ENCODE measurements around the gene FAM163A. TPM values are rescaled to one million over a fixed set of nuclear protein-coding genes. Genes with fewer than 3 reads are reported as not detected.
A peak's percentile ranks its signal among the peaks of the same experiment; 100 is the strongest.

Gene FAM163A
- total RNA-seq, 4 donors from 2014 or later, result 0.33 to 3.2 (median 1.3) TPM; not detected in 1

- DNase-seq, result peak; percentile 72 to 80
- 17 to 35% methylated on average over 8 of the region's 8 CpGs for WGBS, 2 donors
These were observed 18.2 kb downstream of the FAM163A start for GRCh38 chr1:179761296-179761695.

GRCh38 chr1:179761846-179762640 is 19.0 kb downstream of the FAM163A start:
- no peaks in the 10 kb centered on the region for H3K36me3 ChIP-seq
- no peaks in the 10 kb centered on the region for H3K9me3 ChIP-seq
- TF ChIP-seq, protein P1, sequence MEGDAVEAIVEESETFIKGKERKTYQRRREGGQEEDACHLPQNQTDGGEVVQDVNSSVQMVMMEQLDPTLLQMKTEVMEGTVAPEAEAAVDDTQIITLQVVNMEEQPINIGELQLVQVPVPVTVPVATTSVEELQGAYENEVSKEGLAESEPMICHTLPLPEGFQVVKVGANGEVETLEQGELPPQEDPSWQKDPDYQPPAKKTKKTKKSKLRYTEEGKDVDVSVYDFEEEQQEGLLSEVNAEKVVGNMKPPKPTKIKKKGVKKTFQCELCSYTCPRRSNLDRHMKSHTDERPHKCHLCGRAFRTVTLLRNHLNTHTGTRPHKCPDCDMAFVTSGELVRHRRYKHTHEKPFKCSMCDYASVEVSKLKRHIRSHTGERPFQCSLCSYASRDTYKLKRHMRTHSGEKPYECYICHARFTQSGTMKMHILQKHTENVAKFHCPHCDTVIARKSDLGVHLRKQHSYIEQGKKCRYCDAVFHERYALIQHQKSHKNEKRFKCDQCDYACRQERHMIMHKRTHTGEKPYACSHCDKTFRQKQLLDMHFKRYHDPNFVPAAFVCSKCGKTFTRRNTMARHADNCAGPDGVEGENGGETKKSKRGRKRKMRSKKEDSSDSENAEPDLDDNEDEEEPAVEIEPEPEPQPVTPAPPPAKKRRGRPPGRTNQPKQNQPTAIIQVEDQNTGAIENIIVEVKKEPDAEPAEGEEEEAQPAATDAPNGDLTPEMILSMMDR (IDR thresholded peaks at IDR 0.05), result no peak
- TF ChIP-seq POLR2A (IDR thresholded peaks at IDR 0.05), result no peak
- H3K4me1 ChIP-seq, result peaks cover 15 to 29% of the 10 kb centered on the region in 2 donors
- intact Hi-C loops (cut with DNase I), result no loop called here
- peak overlapping the region; percentile 53 to 79 (median 63) for H3K27ac ChIP-seq
- DNase-seq, result peak; percentile 56 to 61
- H3K27me3 ChIP-seq, result no peaks in the 10 kb centered on the region
- H3K4me3 ChIP-seq (replicated peaks in 1 of 3), result no peak overlapping the region
- 23 to 29% methylated on average over 6 of the region's 6 CpGs for WGBS, 2 donors

More at GRCh38 chr1:179761296-179761695, 18.2 kb downstream of the FAM163A start:
- Histone ChIP-seq H3K9me3 (no peaks in the 10 kb centered on the region), H3K36me3 (no peaks in the 10 kb centered on the region), H3K4me3 (replicated peaks in 1 of 3) (no peak overlapping the region), H3K4me1 (peaks cover 15 to 29% of the 10 kb centered on the region in 2 donors), H3K27me3 (no peaks in the 10 kb centered on the region), H3K27ac (peak overlapping the region; percentile 8 to 61 (median 53))
- intact Hi-C loops (cut with DNase I), result no loop called here
- TF ChIP-seq, protein P1 (IDR thresholded peaks at IDR 0.05), result no peak
- TF ChIP-seq POLR2A (IDR thresholded peaks at IDR 0.05), result no peak

- Histone ChIP-seq H3K4me1 (peaks cover 8 to 14% of the 10 kb centered on the region in 2 donors), H3K36me3 (no peaks in the 10 kb centered on the region), H3K4me3 (replicated peaks in 1 of 3) (no peak overlapping the region), H3K27me3 (no peaks in the 10 kb centered on the region), H3K27ac (no peak overlapping the region), H3K9me3 (no peaks in the 10 kb centered on the region)
- no peak for DNase-seq
- intact Hi-C loops (cut with DNase I), result no loop called here
- TF ChIP-seq, protein P1 (IDR thresholded peaks at IDR 0.05), result no peak
- no peak for TF ChIP-seq POLR2A (IDR thresholded peaks at IDR 0.05)
- WGBS, 2 donors, result 67 to 73% methylated on average over 5 of the region's 5 CpGs
These were observed 24.1 kb downstream of the FAM163A start for GRCh38 chr1:179767177-179767581.

GRCh38 chr1:179767996-179768395 is 24.9 kb downstream of the FAM163A start:
- H3K9me3 ChIP-seq, result no peaks in the 10 kb centered on the region
- WGBS, 2 donors, result 90 to 93% methylated on average over 2 of the region's 2 CpGs
- TF ChIP-seq, protein P1 (IDR thresholded peaks at IDR 0.05), result no peak
- no peak for TF ChIP-seq POLR2A (IDR thresholded peaks at IDR 0.05)

DNA sequence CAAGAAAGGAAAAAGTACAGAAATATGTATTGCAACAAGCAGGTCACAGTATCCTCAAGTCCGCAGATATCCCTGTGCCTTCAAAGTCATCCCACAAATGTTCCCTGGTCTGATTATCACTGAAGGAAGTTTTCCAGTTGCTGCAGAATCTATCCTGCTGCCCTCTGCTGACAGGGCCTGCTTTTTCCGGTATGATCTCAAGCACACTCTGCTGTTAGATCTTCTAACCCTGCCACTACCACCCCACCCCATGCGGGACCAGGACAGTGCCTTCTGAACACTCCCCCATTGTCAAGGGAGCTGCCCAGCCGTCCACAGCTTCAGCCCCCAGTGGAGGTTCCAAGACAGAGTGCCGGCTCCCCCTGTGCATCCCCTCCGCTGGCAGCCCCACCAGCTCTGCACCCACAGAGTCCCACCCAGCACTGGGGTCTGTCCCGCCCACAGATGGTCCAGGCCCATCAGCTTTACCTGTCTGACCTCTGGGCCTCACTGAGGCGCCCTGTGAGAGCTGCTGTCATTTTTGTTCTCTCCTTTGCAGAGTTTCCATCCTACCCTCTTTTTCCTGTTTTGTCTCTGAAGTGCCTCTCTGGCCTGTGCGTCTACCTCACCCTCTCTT is 27.9 kb downstream of the FAM163A start:
- Histone ChIP-seq H3K9me3 (no peaks in the 10 kb centered on the region), H3K27me3 (no peaks in the 10 kb centered on the region), H3K27ac (no peak overlapping the region), H3K4me1 (peaks cover 0 to 13% of the 10 kb centered on the region in 2 donors), H3K36me3 (no peaks in the 10 kb centered on the region), H3K4me3 (replicated peaks in 1 of 3) (no peak overlapping the region)
- intact Hi-C loops (cut with DNase I), result no loop called here
- DNase-seq, result no peak
- WGBS, 2 donors, result 77 to 85% methylated on average over 9 of the region's 9 CpGs
- TF ChIP-seq, protein P1 (IDR thresholded peaks at IDR 0.05), result no peak
- TF ChIP-seq POLR2A (IDR thresholded peaks at IDR 0.05), result no peak

More at GRCh38 chr1:179767996-179768395, 24.9 kb downstream of the FAM163A start:
- Histone ChIP-seq H3K4me3 (replicated peaks in 1 of 3) (no peak overlapping the region), H3K4me1 (peaks cover 2 to 8% of the 10 kb centered on the region in 2 donors), H3K27me3 (no peaks in the 10 kb centered on the region), H3K36me3 (no peaks in the 10 kb centered on the region), H3K27ac (no peak overlapping the region)
- DNase-seq, result no peak
- intact Hi-C loops (cut with DNase I), result no loop called here
